ENCODE data around the gene PAQR8. TPM values are rescaled to one million over a fixed set of nuclear protein-coding genes. Genes with fewer than 3 reads are reported as not detected.

The PAQR8 gene
- total and polyA plus RNA-seq, 2 of the 13 experiments (the other 11 are each of a cell fraction or from before 2014, with no cell fraction given): 37.7 to 50.7 TPM

GRCh38 chr6:52362443-52363227 is 684 bp downstream of the PAQR8 start (continued):
- TF ChIP-seq ARID4A (CRISPR knock-in tag; IDR thresholded peaks at IDR 0.05; ENCODE audit: borderline replicate concordance): no peak; the same call in 1 of the 2 replicates
- TF ChIP-seq SP4 (CRISPR knock-in tag; IDR thresholded peaks at IDR 0.05): no peak
- peak; percentile 22; the same call in 1 of the 2 replicates for TF ChIP-seq ZFP91 (CRISPR knock-in tag; IDR thresholded peaks at IDR 0.05; ENCODE audit: borderline replicate concordance)
- TF ChIP-seq EHMT2 (IDR thresholded peaks at IDR 0.05; ENCODE audit: borderline replicate concordance, low read depth, low read length): no peak
- 0 out of 2 replicates have a peak, but pooled peaks have one; percentile 23 for TF ChIP-seq POGK (CRISPR knock-in tag; conservative IDR thresholded peaks at IDR 0.05)
- no peak for TF ChIP-seq FOSL1 (CRISPR knock-in tag; IDR thresholded peaks at IDR 0.05; ENCODE audit: borderline replicate concordance)
- no peak for TF ChIP-seq MLXIP (CRISPR knock-in tag; IDR thresholded peaks at IDR 0.05; ENCODE audit: borderline replicate concordance)
- no peak for TF ChIP-seq CREB3 (CRISPR knock-in tag; IDR thresholded peaks at IDR 0.05)
- TF ChIP-seq ZNF281 (CRISPR knock-in tag; IDR thresholded peaks at IDR 0.05; ENCODE audit: borderline replicate concordance): no peak
- no peak for TF ChIP-seq ZNF572 (CRISPR knock-in tag; IDR thresholded peaks at IDR 0.05)
- no peak for TF ChIP-seq ZNF354B (CRISPR knock-in tag; IDR thresholded peaks at IDR 0.05)
